HG03565 (cell line): ENCODE measurements around the gene SIX2.

Source experiments
- ATAC-seq: cut with Tn5 transposase; IDR thresholded peaks from one replicate; pipeline ENCODE4 v1.9.1; 2021; ENCODE audit warnings: mild to moderate bottlenecking, moderate library complexity; ENCODE audit not compliant: unreplicated experiment

SIX2 gene

GRCh38 chr2:44967727-44968432, 41.4 kb downstream of the SIX2 start:
- no peak for ATAC-seq

- ATAC-seq, result no peak
These were observed 42.2 kb downstream of the SIX2 start for GRCh38 chr2:44967056-44967455.

- ATAC-seq, result no peak
These were observed 43.6 kb downstream of the SIX2 start for GRCh38 chr2:44965684-44966083.

GRCh38 chr2:44964752-44965236, 44.5 kb downstream of the SIX2 start:
- no peak for ATAC-seq

- no peak for ATAC-seq
These were observed 47.0 kb downstream of the SIX2 start for GRCh38 chr2:44962176-44962695.

GRCh38 chr2:44960871-44961270, 48.4 kb downstream of the SIX2 start:
- no peak for ATAC-seq

GRCh38 chr2:44959855-44960254, 49.4 kb downstream of the SIX2 start:
- ATAC-seq, result no peak

GRCh38 chr2:44957656-44958327, 51.5 kb downstream of the SIX2 start:
- ATAC-seq, result no peak

GRCh38 chr2:44956843-44957242, 52.4 kb downstream of the SIX2 start:
- no peak for ATAC-seq

- no peak for ATAC-seq
These were observed 53.5 kb downstream of the SIX2 start for GRCh38 chr2:44955593-44956392.
